Dermis blood vessel endothelial cell (primary cell): ENCODE data around the gene SIRT6. TPM values are rescaled to one million over a fixed set of nuclear protein-coding genes. Genes with fewer than 3 reads are reported as not detected.
"Not testable (repeated sequence)": the region's sequence is repeated elsewhere in the genome, so short reads cannot be mapped to it uniquely, and the experiment has no call there.

Source experiments
- DNase-seq: peaks from one replicate; pipeline ENCODE4 v3.0.0; 2010
- total RNA-seq: library from RNA; depleted of rRNA; stranded (reverse); fragments of >200 nt; gene quantifications from 2 replicates; pipeline ENCODE4 v1.2.3, GENCODE V29; 2014

SIRT6 gene
- 14.0 and 23.1 TPM in 2 replicates for total RNA-seq

DNA sequence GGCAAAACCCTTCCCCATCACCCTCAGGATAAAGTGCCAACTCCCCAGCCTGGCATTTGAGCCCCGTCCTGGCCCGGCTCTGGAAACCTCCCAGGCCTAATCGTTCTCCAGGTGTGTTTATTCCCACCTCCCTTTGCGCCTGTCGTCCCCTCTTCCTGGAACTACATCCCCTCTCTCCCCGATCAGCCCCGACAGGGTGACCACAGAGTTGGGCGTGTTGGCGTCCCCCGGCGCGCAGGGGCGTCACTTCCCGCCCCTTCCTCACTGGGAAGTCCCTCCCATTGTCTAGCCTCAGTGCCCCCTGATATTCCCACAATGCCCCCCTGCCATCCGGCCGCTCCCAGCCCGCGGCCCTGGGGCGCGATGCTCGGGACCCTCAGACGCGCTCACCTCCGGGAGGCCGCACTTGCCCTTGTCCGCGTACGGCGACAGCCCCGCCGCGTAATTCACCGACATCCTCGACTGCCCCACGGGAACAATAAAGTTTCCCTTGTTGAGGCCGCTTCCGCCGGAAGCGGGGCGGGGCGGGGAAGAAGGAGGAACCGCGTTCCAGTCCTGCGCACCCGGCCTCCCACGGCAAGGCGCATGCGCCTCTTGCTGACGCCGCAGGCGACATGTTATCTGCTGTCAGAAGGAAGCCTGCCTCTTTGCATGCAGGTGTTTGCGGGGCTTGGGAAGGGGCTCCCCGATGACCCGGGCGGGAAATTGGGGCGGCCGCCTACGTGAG is at the start of gene SIRT6, which contains the start of gene ANKRD24:
Gene SIRT6 (minus strand): TSS at position 480 of the 727 bp plus-strand sequence. CDS start 24 bp downstream, at position 456.
Gene ANKRD24 (plus strand): TSS at position 606 of the 727 bp plus-strand sequence. CDS start 3,737 bp downstream, outside the sequence.
- DNase-seq: peak; percentile 96

DNA sequence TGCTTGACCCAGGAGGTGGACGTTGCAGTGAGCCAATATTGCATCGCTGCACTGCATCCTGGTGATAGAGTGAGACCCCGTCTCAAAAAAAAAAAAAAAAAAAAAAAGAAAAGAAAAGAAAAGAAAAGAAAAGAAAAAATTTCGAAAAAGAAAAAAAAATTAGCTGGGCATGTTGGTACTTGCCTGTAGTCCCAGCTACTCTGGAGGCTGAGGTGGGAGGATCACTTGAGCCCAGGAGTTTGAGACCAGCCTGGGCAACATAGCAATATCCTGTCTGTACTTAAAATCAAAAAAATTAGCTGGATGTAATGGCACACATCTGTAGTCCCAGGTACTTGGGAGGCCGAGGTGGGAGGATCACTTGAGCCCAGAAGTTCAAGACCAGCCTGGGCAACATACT is 49.8 kb upstream of the SIRT6 start:
- DNase-seq: not testable (repeated sequence)

DNA sequence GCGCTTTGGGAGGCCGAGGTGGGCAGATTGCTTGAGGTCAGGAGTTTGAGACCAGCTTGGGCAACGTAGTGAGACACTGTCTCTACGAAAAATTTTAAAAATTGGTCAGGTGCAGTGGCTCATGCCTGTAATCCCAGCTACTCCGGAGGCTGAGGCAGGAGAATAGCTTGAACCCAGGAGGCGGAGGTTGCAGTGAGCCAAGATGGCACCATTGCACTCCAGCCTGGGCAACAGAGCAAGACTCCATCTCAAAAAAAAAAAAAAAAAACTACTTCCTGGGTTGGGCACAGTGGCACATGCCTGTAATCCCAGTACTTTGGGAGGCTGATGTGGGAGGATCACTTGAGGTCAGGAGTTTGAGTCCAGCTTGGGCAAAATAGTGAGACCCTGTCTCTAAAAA is 49.2 kb upstream of the SIRT6 start:
- DNase-seq: not testable (repeated sequence)

DNA sequence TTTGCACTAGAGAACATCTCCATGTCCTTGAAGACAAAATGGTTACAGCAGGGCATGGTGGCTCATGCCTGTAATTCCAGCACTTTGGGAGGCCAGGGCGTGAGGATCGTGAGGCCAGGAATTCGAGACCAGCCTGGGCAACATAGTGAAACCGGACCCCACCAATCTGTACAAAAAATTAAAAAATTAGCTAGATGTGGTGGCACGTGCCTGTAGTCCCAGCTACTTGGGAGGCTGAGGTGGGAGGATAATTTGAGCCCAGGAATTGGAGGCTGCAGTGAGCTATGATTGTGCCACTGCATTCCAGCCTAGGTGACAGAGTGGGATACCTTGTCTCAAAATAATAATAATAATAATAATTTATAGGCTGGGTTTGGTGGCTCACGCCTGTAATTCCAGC is 47.9 kb upstream of the SIRT6 start:
- not testable (repeated sequence) for DNase-seq

DNA sequence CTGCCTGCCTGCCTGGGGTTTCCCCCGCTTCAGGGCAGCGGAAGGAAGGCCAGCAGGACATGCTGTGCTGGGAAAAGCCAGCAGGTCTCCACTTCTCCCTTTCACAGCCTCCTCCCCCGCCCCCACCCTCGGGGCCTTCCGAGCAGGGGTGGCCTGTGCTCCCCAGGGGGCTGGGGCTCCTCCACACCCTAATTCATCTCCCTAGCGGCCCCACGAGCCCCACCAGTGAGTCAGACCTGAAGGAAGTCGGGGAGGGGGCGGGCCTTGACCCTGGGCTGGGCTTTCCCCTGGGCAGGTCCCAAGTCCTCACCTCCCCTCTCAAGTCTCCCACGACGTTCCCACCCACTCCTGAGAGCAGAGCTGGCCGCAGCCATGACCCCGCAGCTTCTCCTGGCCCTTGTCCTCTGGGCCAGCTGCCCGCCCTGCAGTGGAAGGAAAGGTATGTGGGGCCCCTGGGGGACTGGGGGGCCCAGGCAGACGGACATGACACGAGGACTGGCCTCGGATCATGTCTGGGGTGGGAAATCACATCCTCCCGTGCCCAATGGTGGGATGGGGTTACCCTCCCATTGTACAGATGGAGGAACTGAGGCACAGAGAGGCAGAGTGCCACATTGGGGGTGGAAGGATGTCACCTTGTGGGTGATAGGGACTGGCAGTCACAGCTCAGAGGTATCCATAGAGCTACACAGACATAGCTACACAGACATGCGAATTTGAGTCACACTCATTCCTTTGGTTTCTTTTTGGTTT is 47.0 kb upstream of the SIRT6 start, which contains the start of gene EBI3:
Gene EBI3 (plus strand): TSS at position 345 of the 753 bp plus-strand sequence. CDS start 28 bp downstream, at position 373.
- DNase-seq: peak; percentile 33

DNA sequence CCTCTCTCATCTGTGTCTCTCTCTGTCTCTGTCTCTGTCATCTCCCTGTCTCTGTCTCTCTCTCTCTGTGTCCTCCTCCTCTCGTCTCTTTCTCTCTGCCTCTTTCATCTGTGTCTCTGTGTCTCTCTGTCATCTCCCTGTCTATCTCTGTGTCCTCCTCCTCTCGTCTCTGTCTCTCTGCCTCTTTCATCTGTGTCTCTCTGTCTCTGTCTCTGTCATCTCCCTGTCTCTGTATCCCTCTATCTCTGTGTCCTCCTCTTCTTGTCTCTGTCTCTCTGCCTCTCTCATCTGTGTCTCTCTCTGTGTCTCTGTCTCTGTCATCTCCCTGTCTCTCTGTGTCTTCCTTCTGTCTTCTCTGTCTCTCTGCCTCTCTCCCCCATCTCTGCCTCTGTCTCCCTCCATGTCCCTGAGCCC is 46.4 kb upstream of the SIRT6 start:
- no peak for DNase-seq

DNA sequence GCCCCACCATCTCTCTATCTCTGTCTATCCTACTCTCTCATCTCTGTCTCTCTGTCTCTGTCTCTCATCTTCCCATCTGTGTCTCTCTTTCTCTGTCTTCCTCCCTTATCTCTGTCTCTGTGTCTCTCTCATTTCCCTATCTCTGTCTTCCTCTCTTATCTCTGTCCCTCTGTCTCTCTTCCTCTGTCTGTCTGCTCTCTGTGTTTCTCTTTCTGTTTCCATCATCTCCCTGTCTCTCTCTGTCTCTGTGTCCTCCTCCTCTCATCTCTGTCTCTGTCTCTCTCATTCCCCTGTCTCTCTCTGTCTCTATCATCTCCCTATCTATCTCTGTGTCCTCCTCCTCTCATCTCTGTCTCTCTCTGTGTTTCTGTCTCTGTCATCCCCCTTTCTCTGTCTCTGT is 45.4 kb upstream of the SIRT6 start:
- no peak for DNase-seq

DNA sequence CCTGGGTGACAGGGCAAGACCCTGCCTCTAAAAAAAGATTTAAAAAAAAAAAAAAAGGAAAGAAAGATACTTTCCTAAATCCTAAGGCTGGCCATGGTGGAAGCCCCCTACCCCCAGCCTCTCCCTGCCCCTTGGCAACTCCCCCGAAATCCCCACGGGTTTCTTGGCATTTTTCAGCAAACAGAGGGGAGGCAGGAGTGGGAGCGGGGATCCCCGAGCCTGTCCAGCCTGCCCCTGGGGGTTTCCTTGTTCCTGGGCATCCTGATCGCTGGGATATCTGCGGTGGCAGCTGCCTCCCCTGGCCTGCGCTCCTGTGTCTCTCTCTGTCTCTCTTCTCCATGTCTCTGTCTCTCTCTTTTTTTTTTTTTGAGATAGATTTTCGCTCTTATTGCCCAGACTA is 43.5 kb upstream of the SIRT6 start:
- no peak for DNase-seq

DNA sequence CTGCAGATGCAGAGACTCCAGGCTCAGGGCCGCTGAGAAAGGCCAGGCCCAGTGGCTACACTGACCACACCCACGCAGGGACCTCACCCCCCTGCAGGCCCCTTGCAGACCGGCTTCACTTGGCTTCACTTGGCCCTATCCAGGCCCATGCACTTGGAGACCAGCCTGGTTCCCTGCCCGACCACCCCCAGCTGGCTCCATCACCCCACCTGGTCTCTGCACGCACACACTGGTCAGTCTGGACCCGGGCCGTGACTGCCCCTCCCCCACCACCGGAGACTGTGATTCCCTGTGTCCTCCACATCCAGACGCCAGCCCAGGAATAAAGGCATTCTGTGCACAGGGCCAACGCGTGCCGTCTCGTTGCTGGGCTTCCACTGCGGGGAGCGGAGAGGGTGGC is 42.1 kb upstream of the SIRT6 start:
- no peak for DNase-seq

DNA sequence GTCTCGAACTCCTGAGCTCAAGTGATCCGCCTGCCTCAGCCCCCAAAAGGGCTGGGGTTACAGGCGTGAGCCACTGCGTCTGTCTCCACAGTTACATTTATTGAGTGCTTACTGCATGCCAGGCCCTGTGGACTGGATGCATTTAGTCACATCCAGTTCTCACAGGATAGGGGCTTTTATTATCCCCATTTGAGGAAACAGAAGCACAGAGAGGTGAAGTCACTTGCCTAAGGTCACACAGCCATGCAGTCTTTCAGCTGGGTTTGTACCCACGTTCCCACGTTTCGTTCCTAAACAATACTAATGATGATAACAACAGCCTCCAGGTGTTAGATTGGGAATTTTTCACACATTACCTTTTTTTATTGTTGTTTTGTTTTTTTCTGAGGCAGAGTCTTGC is 37.8 kb upstream of the SIRT6 start:
- DNase-seq: no peak

DNA sequence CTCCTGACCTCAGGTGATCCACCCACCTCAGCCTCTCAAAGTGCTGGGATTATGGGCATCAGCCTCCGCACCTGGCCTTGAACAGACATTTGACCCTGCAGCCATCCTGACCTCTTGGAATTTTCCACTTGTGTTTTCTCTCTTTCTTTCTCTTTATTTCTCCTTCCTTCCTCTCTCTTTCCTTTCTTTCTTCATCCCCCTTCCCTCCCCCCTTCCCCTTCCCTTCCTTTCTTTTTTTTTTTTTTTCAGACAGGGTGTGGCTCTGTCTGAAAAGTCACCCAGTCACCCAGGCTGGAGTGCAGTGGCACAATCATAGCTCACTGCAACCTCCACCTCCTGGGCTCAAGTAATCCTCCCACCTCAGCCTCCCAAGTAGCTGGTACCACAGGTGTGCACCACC is 36.2 kb upstream of the SIRT6 start:
- not testable (repeated sequence) for DNase-seq

DNA sequence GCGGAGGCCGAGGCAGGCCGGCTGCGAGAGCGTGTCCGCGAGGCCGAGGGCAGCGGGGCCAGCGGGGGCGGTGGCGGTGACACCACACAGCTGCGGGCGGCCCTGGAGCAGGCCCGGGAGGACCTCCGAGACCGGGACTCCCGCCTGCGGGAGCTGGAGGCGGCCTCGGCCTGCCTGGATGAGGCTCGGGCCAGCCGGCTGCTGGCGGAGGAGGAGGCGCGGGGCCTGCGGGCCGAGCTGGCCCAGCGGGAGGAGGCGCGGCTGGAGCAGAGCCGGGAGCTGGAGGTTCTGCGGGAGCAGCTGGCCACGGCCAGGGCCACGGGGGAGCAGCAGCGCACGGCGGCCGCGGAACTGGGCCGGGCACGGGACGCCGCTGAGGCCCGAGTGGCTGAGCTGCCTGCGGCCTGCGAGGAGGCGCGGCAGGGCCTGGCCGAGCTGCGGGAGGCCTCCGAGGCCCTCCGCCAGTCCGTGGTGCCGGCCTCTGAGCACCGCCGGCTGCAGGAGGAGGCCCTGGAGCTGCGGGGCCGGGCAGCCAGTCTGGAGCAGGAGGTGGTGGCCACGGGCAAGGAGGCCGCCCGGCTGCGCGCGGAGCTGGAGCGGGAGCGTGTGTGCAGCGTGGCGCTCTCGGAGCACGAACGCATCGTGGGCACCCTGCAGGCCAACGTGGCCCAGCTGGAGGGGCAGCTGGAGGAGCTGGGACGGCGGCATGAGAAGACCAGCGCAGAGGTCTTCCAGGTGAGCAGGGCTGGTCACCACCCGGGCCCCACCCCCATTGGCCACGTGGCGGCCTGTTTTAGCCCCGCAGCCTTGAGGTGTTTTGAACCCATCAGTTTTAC is 35.3 kb upstream of the SIRT6 start:
- DNase-seq: no peak

DNA sequence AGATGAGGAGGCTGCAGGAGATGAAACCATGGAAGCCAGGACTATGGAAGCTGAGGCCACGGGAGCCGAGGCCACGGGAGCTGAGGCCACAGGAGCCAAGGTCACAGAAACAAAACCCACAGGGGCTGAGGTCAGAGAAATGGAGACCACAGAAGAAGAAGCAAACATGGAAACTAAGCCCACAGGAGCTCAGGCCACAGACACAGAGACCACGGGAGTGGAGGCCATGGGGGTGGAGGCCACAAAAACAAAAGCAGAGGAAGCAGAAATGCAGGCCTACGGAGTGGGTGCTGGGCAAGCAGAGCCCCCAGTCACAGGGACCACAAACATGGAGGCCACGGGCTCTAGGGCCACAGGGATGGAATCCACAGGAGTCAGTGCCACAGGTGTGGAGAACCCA is 34.5 kb upstream of the SIRT6 start:
- DNase-seq: no peak

DNA sequence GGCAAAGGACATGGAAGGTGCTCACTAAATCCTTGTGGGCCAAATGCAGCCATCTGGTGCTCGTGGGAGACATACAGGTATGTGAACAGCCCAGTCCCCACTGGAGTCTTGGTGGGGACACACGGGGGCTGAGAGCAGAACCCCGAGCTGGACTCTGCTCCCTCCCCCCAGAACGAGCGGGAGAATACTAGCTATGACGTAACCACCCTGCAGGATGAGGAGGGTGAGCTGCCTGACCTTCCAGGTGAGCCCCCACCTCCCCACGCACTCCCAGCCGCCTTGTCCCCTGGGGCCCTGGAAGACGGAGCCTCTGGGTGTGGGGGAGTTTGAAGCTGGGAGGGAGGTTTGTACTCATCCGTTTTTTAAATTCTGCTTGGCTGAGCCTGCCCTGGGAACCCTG is 33.4 kb upstream of the SIRT6 start:
- DNase-seq: no peak

DNA sequence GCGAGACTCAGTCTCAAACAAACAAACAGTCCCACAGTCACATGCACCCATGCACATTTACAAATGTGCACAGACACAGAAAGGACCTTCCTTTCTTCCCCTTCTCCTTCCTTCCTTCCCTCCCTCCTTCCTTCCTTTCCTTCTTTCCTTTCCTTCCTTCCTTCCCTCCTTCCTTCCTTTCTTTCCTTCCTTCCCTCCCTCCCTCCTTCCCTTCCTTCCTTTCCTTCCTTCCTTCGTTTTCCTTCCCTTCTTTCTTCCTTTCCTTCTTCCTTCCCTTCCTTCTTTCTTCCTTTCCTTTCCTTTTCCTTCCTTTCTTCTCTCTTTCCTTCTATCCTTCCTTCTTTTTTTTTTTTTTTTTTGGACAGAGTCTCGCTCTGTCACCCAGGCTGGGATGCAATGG is 30.8 kb upstream of the SIRT6 start:
- no peak for DNase-seq

DNA sequence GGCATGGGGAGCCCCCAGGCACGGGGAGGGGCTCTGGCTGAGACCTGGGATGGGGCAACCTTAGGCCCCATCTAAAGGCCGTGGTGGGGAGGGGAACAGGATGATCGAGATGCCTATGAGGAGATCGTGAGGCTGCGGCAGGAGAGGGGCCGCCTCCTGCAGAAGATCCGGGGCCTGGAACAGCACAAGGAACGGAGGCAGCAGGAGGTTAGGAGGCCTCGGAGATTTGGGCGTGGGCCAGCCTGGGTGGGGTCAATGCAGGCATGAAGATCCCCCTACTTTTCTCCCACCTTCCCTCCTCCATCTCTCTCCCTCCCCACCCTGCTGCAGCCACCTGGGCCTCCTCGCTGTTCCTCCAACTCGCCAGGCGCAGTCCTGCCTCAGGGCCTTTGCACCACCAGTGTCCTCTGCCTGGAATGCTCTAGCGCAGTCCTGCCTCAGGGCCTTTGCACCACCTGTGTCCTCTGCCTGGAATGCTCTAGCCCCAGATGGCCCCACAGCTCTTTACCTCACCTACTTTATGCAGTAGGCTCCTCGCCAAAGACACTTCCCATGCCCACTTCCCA is 27.9 kb upstream of the SIRT6 start:
- DNase-seq: no peak

DNA sequence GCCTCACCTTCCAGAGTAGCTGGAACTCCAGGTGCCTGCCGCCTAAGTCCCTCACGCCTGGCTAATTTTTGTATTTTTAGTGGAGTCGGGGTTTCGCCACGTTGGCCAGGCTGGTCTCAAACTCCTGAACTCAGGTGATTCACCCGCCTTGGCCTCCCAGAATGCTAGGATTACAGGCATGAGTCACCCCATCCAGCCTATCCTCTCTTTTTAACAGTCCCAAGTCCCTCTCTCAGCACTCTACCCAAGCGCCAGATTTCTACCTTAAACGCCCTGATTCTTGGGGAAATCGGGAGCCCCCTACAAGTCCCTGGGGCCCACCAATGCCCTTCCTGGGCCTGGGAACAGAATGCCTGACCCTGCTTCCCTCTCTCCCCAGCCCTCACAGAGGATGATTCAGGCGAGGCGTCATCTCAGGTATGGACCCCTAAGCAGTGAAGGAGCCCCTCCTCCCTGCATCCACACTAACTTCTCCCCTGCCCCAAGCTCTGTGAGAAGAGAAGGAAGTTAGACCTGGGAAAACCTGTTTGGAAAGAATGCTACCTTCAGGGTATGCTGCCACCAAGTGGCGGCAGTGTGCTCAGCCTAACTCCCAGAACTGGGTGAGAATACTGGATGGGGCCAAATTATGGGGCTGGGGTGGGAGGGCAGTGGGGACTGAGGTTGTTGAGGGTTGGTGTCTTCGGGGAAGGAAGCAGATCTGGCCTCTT is 26.2 kb upstream of the SIRT6 start:
- DNase-seq: peak; percentile 52

DNA sequence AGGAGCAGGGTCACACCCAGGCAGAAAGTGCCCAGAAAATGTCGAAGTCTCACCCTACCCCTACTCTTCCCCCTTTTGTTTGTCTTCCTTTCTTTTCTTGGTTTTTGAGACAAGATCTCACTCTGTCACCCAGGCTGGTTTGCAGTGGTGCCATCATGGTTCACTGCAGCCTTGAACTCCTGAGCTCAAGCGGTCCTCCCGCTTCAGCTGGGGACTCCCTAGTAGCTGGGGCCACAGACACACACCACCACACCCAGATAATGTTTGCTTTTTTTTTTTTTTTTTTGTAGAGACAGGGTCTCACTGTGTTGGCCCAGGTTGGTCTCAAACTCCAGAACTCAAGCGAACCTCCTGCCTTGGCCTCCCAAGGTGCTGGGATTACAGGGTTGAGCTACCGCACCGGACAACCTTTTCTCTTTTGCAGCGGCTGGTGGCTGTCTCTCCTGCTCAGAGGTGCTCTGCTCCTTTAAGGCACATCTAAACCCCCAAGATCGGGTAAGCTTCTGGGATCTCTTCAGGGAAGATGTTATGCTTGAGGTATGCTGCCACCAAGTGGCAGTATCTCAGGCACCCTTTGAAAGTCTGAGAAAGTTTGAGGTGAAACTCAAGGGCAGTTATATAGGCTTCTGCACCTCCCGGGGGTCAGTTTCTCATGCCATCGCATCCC is 24.6 kb upstream of the SIRT6 start:
- peak; percentile 58 for DNase-seq

DNA sequence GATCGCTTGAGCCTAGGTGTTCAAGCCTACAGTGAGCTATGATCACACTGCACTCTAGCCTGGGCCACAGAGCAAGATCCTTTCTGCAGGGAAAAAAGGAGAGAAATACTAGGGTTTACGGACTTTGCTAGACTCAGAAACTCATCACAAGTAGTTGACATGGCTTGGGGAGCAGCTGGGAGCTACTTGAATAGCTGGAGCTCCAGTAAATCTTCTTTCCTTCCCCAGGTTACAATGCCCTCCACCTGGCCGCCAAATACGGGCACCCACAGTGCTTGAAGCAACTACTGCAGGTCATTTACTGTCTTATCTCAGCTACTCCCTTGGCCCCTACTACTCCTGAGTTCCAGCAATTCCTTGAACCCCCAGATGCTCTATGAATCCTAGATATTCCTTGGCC is 19.4 kb upstream of the SIRT6 start:
- no peak for DNase-seq

DNA sequence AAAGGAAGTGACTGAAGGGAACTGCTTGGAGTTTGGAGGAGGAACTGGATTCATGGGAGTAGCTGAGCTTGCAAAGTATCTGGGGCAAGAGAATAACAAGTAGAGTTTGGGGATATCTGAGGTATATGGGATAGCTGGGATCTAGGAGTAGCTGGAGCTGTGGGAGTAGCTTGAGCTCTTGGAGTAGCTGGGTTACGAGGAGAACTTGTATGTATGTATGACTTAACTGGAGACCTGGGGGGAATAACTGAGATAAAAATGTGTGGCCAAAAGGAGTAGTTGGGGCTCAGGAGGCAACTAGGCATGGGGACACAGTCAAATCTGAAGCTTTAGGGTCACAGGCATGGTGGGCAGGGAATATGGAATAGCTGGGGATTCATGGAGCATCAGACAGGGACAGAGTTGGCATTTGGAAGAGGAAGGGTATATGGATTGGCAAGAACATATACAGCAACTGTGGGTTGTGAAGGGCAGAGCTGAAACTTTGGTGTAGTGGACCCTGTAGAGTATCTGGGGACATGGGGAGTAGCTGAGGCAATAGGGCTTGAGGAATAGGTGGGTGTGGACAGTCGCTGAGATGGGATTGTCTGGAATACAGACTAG is 18.7 kb upstream of the SIRT6 start:
- no peak for DNase-seq
